Uterus (tissue), 4 donors: ENCODE data around the gene LYZL6. TPM values are rescaled to one million over a fixed set of nuclear protein-coding genes. Genes with fewer than 3 reads are reported as not detected.

Source experiments
- DNase-seq, 2 donors: peaks; one replicate each; pipeline ENCODE4 v3.0.0-alpha.2; 2019 to 2020
- H3K27ac ChIP-seq, 2 donors: fragments of 200-600 bp; sonication (generic); 1 replicate in 1 of 2; 2 replicates in 1 of 2; pipeline ENCODE4 v1.5.1; 2016 to 2018
- H3K27me3 ChIP-seq, 2 donors: fragments of 200-600 bp; sonication (generic); one replicate each; pipeline ENCODE4 v1.5.1; 2018 to 2019; ENCODE audit warnings: control low read depth in 1 of 2
- H3K36me3 ChIP-seq, 2 donors: fragments of 200-600 bp; sonication (generic); one replicate each; pipeline ENCODE4 v1.5.1; 2019; ENCODE audit warnings: control low read depth in 1 of 2
- H3K4me1 ChIP-seq, 2 donors: fragments of 200-600 bp; sonication (generic); one replicate each; pipeline ENCODE4 v1.5.1; 2018 to 2019; ENCODE audit warnings: control low read depth in 1 of 2
- H3K4me3 ChIP-seq, 2 donors: fragments of 200-600 bp; sonication (generic); 1 replicate in 1 of 2; 2 replicates in 1 of 2; pipeline ENCODE4 v1.5.1; 2018 to 2019; ENCODE audit warnings: mild to moderate bottlenecking in 1 of 2
- H3K9me3 ChIP-seq, 2 donors: fragments of 200-600 bp; sonication (generic); one replicate each; pipeline ENCODE4 v1.5.1; 2019; ENCODE audit warnings: control low read depth in 1 of 2
- CTCF ChIP-seq, 4 experiments: fragments of 200-600 bp in 2 of 4; fragments of 450-650 bp in 2 of 4; sonication (generic) in 2 of 4; IDR thresholded peaks; one replicate each; pipeline ENCODE4 v1.5.1; 2016 to 2019; ENCODE audit warnings: antibody characterized with exemption in 4 of 4, mild to moderate bottlenecking in 2 of 4, moderate library complexity in 1 of 4
- POLR2A ChIP-seq, 2 donors: fragments of 450-650 bp; IDR thresholded peaks; one replicate each; pipeline ENCODE4 v1.6.1; 2016; ENCODE audit warnings: antibody characterized with exemption in 2 of 2, mild to moderate bottlenecking in 1 of 2, moderate library complexity in 1 of 2
- intact Hi-C: fragments of 100-400 bp; cut with DNase I; formaldehyde crosslinking; loops from one replicate; pipeline ENCODE4 v1.15.1; 2023; ENCODE audit warnings: low total_unique reads
- total RNA-seq, 4 donors: library from RNA; depleted of rRNA in 3 of 4; stranded (reverse); fragments of >200 nt in 3 of 4; gene quantifications; one replicate each; pipeline versions ENCODE4 v1.1.0 to v1.2.4, GENCODE V29; 2014 to 2023
- donor health status: DM: yes; HTN: yes; CAD: no.

Gene LYZL6
- total RNA-seq, 4 donors from 2014 or later = not detected

- no peak for DNase-seq
- Histone ChIP-seq H3K36me3 (no peaks in the 10 kb centered on the region), H3K4me1 (no peaks in the 10 kb centered on the region), H3K27me3 (no peaks in the 10 kb centered on the region), H3K9me3 (no peaks in the 10 kb centered on the region), H3K4me3 (no peak overlapping the region), H3K27ac (no peak overlapping the region)
- intact Hi-C loops = no loop called here
- no peak for TF ChIP-seq POLR2A (IDR thresholded peaks at IDR 0.05)
- no peak for TF ChIP-seq CTCF (IDR thresholded peaks at IDR 0.05)
Observed at GRCh38 chr17:35906926-35907637, 36.4 kb downstream of the LYZL6 start.

DNA sequence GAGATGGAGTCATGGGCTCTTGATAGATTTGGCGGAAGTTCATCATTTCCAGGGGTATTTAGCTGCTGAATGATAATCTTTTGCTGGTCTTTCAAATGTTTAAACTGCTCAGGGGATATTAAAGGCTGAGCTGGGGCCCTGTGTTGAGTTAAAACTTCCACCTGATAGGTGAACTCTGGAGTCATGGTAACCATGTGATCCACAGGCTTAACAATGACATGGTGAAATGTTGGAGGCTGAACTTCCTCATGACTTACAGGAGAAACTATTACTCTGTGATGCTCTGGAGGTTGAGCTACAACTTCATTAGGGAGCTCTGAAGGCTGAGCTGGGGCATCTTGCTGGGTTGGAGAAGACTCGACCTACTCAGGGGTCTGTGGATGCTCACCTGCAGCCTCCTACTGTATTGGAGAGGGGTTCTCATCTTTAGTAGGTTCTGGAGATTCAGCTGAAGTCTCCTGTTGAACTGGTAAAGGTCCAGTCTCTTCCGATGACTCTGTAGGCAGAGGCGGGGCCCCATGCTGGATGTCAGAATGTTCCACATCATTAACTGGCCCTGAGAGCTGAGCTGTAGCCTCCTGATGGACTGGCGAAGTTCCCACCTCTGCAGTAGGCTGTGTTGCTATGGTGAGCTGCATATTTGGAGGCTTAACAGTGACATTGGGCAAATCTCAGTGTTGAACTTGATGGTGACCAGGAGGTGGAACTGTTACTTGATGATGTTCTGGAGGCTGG is 37.2 kb downstream of the LYZL6 start:
- Histone ChIP-seq H3K36me3 (no peaks in the 10 kb centered on the region), H3K4me3 (no peak overlapping the region), H3K27ac (no peak overlapping the region), H3K9me3 (no peaks in the 10 kb centered on the region), H3K27me3 (no peaks in the 10 kb centered on the region), H3K4me1 (no peaks in the 10 kb centered on the region)
- DNase-seq = no peak
- TF ChIP-seq CTCF (IDR thresholded peaks at IDR 0.05) (no peak), POLR2A (IDR thresholded peaks at IDR 0.05) (no peak)
- intact Hi-C loops = no loop called here

DNA sequence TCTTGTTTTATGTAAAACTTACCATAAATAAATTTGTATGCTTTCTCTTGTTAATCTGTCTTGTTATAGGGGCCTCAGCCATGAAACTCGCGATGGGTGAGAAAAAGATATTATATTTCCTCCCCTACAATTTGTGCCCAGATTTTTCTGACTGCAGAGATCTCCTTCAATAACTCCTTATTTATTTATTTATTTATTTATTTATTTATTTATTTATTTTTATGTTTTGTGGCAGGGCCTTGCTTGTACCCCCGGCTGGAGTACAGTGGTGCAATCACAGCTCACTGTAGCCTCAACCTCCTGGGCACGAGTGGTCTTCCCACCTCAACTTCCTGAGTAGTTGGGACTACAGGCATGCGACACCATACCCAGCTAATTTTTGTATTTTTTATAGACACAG is 40.1 kb downstream of the LYZL6 start:
- no peak overlapping the region for H3K4me3 ChIP-seq
- intact Hi-C loops = no loop called here

GRCh38 chr17:35901631-35902175 is 41.8 kb downstream of the LYZL6 start:
- Histone ChIP-seq H3K4me1 (no peaks in the 10 kb centered on the region), H3K27ac (no peak overlapping the region), H3K36me3 (no peaks in the 10 kb centered on the region), H3K27me3 (no peaks in the 10 kb centered on the region), H3K4me3 (no peak overlapping the region), H3K9me3 (no peaks in the 10 kb centered on the region)
- no peak for TF ChIP-seq CTCF (IDR thresholded peaks at IDR 0.05)
- no peak for TF ChIP-seq POLR2A (IDR thresholded peaks at IDR 0.05)
- intact Hi-C loops = no loop called here
- DNase-seq = no peak

More for the DNA sequence above, 40.1 kb downstream of the LYZL6 start:
- no peaks in the 10 kb centered on the region for H3K27me3 ChIP-seq
- no peaks in the 10 kb centered on the region for H3K9me3 ChIP-seq
- TF ChIP-seq POLR2A (IDR thresholded peaks at IDR 0.05) = no peak
- TF ChIP-seq CTCF (IDR thresholded peaks at IDR 0.05) = no peak
- H3K36me3 ChIP-seq = no peaks in the 10 kb centered on the region
- no peaks in the 10 kb centered on the region for H3K4me1 ChIP-seq
- H3K27ac ChIP-seq = no peak overlapping the region
- DNase-seq = no peak
